NCI-H345 (cell line): Measurements from ENCODE around the gene PRRX2.
"Not testable (repeated sequence)": the region's sequence is repeated elsewhere in the genome, so short reads cannot be mapped to it uniquely, and the experiment has no call there.

Source experiments
- DNase-seq: peaks from one replicate; lab custom pipeline; 2025; lab: John Stamatoyannopoulos, UW

PRRX2 gene

DNA sequence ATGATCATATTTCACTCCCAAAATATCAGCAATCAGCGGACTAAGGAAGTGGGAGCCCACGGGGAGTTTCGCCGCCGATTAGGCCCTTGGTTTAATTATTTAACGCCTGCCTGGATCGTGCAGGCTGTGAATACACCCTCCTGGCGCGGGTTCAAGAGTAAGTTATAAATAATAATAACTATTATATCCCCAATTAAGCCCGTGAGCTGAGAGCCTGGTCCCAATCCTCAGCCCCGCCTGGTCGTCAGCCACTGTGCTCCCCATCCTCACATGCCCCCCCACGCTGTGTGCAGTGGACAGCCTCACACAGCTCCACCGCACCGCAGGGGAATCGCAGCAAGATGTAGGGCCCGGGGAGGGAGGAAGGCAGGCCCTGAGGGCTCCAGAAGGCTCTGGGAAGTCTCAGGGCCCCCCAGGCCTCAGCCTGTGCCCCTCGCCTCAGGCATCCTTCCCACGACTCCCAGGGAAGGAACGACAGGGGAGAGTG is 10.8 kb upstream of the PRRX2 start:
- no peak for DNase-seq

DNA sequence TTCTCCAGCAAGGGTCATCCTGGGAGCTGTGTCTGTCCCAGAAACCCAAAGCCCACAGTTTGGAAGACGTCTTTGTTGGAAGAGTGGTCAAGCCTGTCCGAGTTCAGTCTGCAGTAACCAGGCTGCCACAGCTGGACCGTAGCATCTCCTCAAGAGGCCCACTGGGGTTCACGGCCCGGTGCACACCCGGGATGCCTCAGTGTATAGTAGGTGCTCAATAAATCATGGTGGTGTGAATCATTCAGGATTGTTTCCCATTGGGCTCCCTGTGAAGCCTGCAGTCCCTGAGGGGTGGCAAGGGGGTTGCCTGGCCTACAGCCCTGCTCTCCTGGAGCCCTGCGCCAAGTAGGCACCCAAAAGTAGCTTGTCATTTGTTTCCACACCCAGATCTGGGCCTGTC is 10.3 kb upstream of the PRRX2 start:
- DNase-seq = no peak

- DNase-seq = no peak
Observed at GRCh38 chr9:129655696-129656095, 9.8 kb upstream of the PRRX2 start.

DNA sequence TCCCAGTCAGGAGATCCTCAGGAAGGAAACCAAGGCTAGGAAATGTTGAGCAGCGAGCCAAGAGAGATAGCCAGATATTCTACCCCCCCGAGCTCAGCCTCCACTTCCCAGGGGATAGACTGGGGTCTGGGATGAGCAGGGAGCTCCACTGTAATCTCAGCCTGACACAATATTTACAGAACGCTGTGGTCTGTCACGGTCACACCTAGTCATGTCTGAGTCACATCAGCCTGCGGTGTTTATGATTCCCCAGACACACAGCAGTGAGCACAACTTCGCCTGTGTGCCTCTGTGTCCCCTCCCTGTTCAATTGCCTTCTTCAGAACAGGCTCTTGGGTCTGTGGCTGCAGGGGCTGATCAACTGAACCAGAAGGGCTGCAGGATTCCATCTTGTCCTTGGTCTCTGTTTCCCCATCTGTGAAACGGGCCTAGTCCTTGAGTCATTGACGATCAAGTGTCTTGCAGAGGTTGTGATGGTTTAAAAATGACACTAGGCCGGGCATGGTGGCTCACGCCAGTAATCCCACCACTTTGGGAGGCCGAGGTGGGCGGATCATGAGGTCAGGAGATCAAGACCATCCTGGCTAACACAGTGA is 8.6 kb upstream of the PRRX2 start:
- DNase-seq = no peak

- no peak for DNase-seq
Observed at GRCh38 chr9:129661029-129661428, 4.4 kb upstream of the PRRX2 start.

DNA sequence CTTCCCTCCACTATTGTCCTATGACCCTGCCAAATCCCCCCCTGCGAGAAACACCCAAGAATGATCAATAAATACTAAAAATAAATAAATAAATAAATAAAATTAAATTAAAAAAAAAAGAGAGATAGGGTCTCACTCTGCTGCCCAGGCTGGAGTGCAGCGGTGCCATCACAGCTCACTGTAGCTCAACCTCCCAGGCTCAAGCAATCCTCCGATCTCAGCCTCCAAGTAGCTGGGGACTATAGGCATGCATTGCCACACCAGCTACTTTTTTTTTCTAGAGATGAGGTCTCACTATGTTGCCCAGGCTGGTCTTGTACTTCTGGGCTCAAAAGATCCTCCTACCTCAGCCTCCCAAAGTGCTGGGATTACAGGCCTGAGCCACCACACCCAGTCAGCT is 3.2 kb upstream of the PRRX2 start:
- not testable (repeated sequence) for DNase-seq

GRCh38 chr9:129664746-129665388 is 580 bp upstream of the PRRX2 start:
- no peak for DNase-seq

GRCh38 chr9:129665814-129666520 is 520 bp downstream of the PRRX2 start:
- DNase-seq = no peak

DNA sequence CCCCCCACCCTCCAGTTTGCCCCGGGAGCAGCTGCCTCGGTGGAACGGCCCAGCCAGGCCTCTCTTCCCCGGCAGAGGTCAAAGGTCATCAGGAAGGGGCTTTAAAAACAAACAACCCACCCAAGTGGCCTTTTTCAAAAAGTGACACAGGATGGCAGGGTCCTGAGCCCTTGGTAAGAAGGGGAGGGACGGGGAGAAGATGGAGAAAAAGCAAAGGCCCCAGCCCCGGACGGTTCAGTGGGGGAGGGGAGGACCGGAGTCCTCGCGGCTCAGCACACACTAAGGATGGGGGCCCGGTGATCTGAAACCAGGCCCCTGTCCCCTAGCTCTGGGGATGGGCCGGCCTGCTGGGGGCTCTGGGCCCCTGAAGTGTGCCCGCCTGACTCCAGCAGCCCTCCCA is 1.1 kb downstream of the PRRX2 start:
- DNase-seq = no peak

DNA sequence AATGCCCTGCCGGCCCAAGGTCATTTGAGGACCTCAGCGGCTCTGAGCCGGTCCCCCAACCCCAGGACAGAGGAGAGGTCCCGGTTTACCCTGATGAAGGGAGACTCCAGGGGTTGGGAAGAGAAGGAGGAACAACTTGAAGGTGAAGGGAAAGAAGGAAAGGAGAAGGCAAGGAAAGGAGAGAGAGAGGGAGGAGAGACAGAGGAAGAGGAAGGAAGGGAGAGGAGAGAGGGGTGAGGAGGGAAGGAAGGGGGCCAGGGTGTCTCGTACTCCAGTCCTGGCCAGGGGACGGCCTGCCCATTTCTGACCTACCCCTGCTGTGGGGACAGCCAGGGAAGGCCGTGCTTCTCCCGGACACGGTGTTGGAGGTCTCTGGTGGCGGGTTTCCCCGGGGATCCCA is 1.9 kb downstream of the PRRX2 start:
- DNase-seq = no peak

- no peak for DNase-seq
Observed at GRCh38 chr9:129667850-129668249, 2.4 kb downstream of the PRRX2 start.

DNA sequence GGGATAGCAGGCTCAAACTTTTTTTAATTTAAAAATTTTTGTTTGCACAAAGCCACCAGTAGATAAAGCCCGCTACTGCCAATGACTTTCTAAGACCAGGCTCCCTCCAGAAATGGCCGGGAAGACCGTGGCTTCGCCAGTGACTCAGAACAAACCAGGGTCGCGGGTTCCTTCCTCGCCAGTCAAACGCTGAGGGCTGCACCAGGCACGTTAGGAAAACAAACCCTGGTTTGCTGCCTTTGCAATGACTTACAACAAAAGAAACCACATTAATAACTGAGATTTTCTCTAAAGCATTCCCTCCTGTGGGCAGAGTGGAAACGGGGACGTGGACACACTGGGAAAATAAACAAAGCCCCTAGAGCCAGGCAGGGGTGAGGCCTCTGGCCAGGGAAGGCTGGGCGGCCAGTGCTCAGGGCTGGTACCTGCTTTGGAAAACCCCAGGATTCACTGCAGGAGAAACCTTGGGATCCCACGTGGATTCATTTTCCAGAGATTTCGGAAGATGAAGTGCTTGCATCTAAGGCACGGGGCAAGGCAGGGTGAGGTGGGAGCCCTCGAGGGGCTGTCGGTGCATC is 3.8 kb downstream of the PRRX2 start:
- no peak for DNase-seq

GRCh38 chr9:129669946-129670345 is 4.5 kb downstream of the PRRX2 start:
- DNase-seq = no peak

- DNase-seq = no peak
Observed at GRCh38 chr9:129671065-129671464, 5.6 kb downstream of the PRRX2 start.

GRCh38 chr9:129671519-129671918 is 6.1 kb downstream of the PRRX2 start:
- DNase-seq = no peak

GRCh38 chr9:129672702-129673101 is 7.3 kb downstream of the PRRX2 start:
- DNase-seq = no peak

DNA sequence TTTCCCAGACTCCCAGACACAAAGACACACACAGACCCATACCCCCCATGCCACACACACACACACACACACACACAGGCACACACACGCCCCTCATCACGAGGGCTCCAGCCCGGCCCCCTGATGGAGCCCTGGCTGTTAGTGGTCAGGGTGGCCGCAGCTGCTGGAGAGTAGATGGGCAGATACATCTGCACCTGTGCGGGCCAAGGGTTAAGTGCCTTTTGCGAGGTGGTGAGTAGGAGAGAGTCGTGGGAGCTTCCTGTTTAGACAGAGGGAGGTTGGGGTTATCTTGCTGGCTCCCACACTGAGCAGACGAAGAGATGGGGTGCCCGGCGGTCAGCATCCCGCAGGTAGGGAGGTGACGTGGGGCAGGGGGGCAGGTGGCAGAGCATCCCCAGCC is 8.2 kb downstream of the PRRX2 start:
- DNase-seq = no peak

DNA sequence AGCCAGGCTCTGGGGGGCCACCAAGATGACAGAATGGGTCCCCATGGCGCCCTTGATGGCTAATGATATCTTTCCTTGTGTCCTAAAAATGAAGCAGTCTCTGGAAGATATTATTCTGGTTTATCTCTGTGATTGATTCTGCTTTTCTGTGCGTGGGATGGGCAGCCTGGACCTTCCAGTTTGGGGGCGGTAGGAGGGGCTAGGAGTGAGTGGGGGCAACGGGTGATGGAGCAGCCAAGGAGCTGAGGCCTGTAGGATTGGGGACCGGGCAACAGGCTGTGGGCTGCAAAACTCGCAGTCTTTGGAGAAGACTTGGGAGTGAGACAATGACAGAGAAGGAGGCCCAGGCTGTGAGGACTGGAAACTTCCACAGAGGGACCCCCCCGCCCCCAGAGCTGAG is 8.8 kb downstream of the PRRX2 start:
- no peak for DNase-seq

DNA sequence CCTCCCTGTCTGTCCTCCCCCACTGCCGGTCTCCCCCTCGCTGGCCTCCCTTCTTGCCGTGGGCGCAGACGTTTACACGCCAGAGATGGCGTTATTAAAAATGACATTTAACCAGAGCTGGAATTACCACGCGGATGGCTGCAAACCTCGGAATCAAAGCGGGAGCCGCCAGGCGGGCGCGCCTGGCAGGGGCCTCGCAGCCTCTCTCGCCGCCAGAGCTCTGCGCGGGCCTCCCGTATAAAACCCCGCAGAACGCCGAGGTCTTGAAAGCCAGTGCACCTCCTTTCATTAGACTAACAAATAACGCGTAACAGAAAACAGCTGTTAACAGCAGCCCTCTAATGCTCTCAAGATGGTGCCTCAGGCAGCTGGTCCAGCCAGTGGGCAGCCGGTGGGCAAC is 10.2 kb downstream of the PRRX2 start:
- no peak for DNase-seq

DNA sequence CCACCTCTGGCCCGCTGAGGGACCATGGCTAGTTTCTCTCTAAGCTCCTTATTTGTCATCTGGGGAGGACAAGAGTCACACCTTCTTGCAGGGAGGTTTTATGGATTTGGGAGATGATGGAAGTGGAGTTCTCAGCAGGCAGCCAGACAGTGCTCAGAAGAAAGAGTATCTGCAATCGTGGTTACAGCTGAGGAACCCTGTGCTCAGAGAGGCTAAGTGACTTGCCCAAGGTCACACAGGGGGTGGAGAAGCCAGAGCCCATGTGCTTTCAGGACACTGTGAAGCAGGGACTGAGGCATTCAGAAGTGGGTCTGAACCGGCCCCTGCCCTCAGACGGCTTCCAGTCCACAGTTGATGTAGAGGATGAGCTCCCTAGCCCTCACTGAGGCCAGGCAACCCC is 10.8 kb downstream of the PRRX2 start:
- no peak for DNase-seq

DNA sequence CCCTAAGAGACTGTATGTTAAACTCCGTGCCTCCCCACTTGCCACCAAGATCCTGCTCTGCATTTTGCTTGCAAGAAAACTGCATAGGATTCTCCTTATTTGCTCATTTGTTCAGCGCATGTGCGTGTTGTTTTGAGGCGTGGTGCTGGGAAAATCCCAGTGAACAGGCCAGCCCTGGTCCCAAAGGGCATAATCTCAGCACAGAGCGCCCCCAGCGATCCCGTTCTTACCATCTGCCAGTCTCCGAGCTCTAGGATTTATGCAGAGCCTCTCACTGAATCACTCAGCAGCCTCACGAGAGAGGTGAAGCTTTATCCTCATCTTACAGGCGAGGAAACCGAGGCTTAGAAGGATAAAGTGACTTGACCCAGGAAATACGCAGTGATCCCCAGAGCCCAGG is 11.5 kb downstream of the PRRX2 start:
- DNase-seq = no peak

GRCh38 chr9:129677456-129677855 is 12.0 kb downstream of the PRRX2 start:
- DNase-seq = no peak

DNA sequence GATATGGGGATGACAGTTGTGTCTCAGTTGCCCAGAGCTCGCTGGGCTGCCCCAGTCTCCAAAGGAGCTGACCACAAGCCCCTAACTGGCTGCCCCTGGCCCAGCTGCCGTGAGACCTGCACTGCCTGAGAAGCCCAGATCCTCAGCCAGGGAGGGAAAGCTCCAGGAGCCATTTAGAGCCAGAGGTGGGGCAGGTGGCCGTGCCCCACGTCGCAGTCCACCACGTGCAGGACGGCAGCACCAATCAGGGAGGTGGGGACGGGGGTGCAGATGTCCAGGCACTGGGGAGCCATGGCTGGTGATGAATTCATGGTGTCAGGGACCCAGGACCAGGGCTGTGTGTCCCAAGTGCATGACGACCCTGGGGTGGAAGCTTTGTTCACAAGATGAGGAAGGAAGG is 13.4 kb downstream of the PRRX2 start:
- DNase-seq = no peak
